DND-41 (cell line): ENCODE data around the gene GMNN.

Experiments
- ATAC-seq: fragments of 200-7000 bp; cut with Tn5 transposase; 3 replicates; pipeline ENCODE4 v1.9.1; 2021; ENCODE audit warnings: low read depth; ENCODE audit not compliant: insufficient read depth
- DNase-seq: peaks from one replicate; pipeline ENCODE4 v3.0.0-alpha.2; 2020
- H2AFZ ChIP-seq: 2 replicates; pipeline ENCODE4 v1.6.0; 2012; ENCODE audit warnings: low read depth, low read length
- H3K27ac ChIP-seq: 2 replicates; pipeline ENCODE4 v1.5.1; 2012; ENCODE audit warnings: low read length, inconsistent platforms
- H3K27me3 ChIP-seq: fragments of 200-600 bp; sonication (generic); 2 replicates; pipeline ENCODE4 v1.6.0; 2012; ENCODE audit warnings: low read length, mild to moderate bottlenecking, inconsistent platforms; ENCODE audit not compliant: insufficient read depth, poor library complexity
- H3K36me3 ChIP-seq: 2 replicates; pipeline ENCODE4 v1.5.1; 2012; ENCODE audit warnings: low read length, inconsistent platforms; ENCODE audit not compliant: insufficient read depth
- H3K4me1 ChIP-seq: 2 replicates; pipeline ENCODE4 v1.5.1; 2012; ENCODE audit warnings: mild to moderate bottlenecking, low read length; ENCODE audit not compliant: insufficient read depth
- H3K4me2 ChIP-seq: 2 replicates; pipeline ENCODE4 v1.6.0; 2012; ENCODE audit warnings: mild to moderate bottlenecking, moderate library complexity, low read length, inconsistent platforms; ENCODE audit not compliant: insufficient read depth
- H3K4me3 ChIP-seq, 2 experiments: fragments of 200-600 bp in 1 of 2; shearing (Covaris generic) in 1 of 2; 2 replicates each; pipeline ENCODE4 v1.5.1; 2012 to 2016; ENCODE audit warnings: inconsistent platforms in 2 of 2, low read length in 2 of 2, mild to moderate bottlenecking in 2 of 2, low read depth in 1 of 2, moderate library complexity in 1 of 2
- H3K79me2 ChIP-seq: 2 replicates; pipeline ENCODE4 v1.6.0; 2012; ENCODE audit warnings: low read length, inconsistent platforms; ENCODE audit not compliant: insufficient read depth
- H3K9ac ChIP-seq: 2 replicates; pipeline ENCODE4 v1.6.0; 2012; ENCODE audit warnings: low read depth, mild to moderate bottlenecking, inconsistent platforms, low read length, moderate library complexity
- H3K9me3 ChIP-seq: 2 replicates; pipeline ENCODE4 v1.5.1; 2012; ENCODE audit warnings: low read length, moderate library complexity, mild to moderate bottlenecking, inconsistent platforms; ENCODE audit not compliant: insufficient read depth, severe bottlenecking
- H4K20me1 ChIP-seq: 2 replicates; pipeline ENCODE4 v1.6.0; 2012; ENCODE audit warnings: low read length; ENCODE audit not compliant: insufficient read depth
- CTCF ChIP-seq: IDR thresholded peaks from 2 replicates; pipeline ENCODE4 v1.5.1; 2012; ENCODE audit warnings: borderline replicate concordance, low read length, moderate library complexity, mild to moderate bottlenecking; ENCODE audit not compliant: poor library complexity, severe bottlenecking; ENCODE audit errors: extremely low read depth
- EZH2 ChIP-seq: IDR thresholded peaks from 3 replicates; pipeline ENCODE4 v1.6.1; 2012; ENCODE audit warnings: borderline replicate concordance, low read depth, mild to moderate bottlenecking, moderate library complexity, low read length, inconsistent platforms; ENCODE audit not compliant: severe bottlenecking

Gene GMNN

GRCh38 chr6:24825130-24825630 lies 50.4 kb downstream of the GMNN start:
- Histone ChIP-seq H3K9ac (no peak overlapping the region), H3K27me3 (no peaks in the 10 kb centered on the region), H3K79me2 (no peaks in the 10 kb centered on the region), H2AFZ (no peak overlapping the region), H3K36me3 (peaks cover 39% of the 10 kb centered on the region), H3K4me1 (no peaks in the 10 kb centered on the region), H4K20me1 (no peaks in the 10 kb centered on the region), H3K27ac (no peak overlapping the region), H3K4me2 (no peak overlapping the region), H3K9me3 (no peaks in the 10 kb centered on the region), H3K4me3 (no peak overlapping the region)
- TF ChIP-seq CTCF = no peak
- TF ChIP-seq EZH2 = no peak
- ATAC-seq = no peak
- DNase-seq = no peak

- no peak overlapping the region for H3K4me3 ChIP-seq
- peaks cover 36% of the 10 kb centered on the region for H3K36me3 ChIP-seq
- H3K4me1 ChIP-seq = no peaks in the 10 kb centered on the region
- no peak overlapping the region for H3K4me2 ChIP-seq
- no peaks in the 10 kb centered on the region for H3K9me3 ChIP-seq
- H4K20me1 ChIP-seq = no peaks in the 10 kb centered on the region
- no peak for DNase-seq
- no peaks in the 10 kb centered on the region for H3K79me2 ChIP-seq
- no peak for TF ChIP-seq EZH2
- TF ChIP-seq CTCF = no peak
- H2AFZ ChIP-seq = no peak overlapping the region
- ATAC-seq = no peak
- H3K9ac ChIP-seq = no peak overlapping the region
- no peak overlapping the region for H3K27ac ChIP-seq
- no peaks in the 10 kb centered on the region for H3K27me3 ChIP-seq
Observed at GRCh38 chr6:24827162-24827561, 52.4 kb downstream of the GMNN start.

- no peak overlapping the region for H3K27ac ChIP-seq
- H3K36me3 ChIP-seq = peaks cover 39% of the 10 kb centered on the region
Observed at GRCh38 chr6:24827970-24828369, 53.2 kb downstream of the GMNN start.

More at GRCh38 chr6:24827970-24828369, 53.2 kb downstream of the GMNN start:
- Histone ChIP-seq H3K27me3 (no peaks in the 10 kb centered on the region), H3K4me3 (no peak overlapping the region), H2AFZ (no peak overlapping the region), H3K4me1 (no peaks in the 10 kb centered on the region), H3K79me2 (no peaks in the 10 kb centered on the region), H4K20me1 (no peaks in the 10 kb centered on the region), H3K9me3 (no peaks in the 10 kb centered on the region), H3K9ac (no peak overlapping the region), H3K4me2 (no peak overlapping the region)
- ATAC-seq (no peak), DNase-seq (no peak)
- TF ChIP-seq CTCF = no peak
- no peak for TF ChIP-seq EZH2
